GM21390 (cell line): ENCODE results near the gene TRPT1.

Experiments
- ATAC-seq: cut with Tn5 transposase; IDR thresholded peaks from one replicate; pipeline ENCODE4 v1.9.1; 2021; ENCODE audit not compliant: unreplicated experiment

TRPT1 gene

GRCh38 chr11:64225608-64226506 lies at the start of gene TRPT1, which contains the start of gene NUDT22:
TSS of gene TRPT1 (minus strand) at chr11:64226186. CDS start at chr11:64225860, 326 bp downstream.
TSS of gene NUDT22 (plus strand) at chr11:64226274. CDS start at chr11:64226653, 379 bp downstream.
- peak; percentile 44 for ATAC-seq

GRCh38 chr11:64275031-64275800 lies 49.2 kb upstream of the TRPT1 start:
- no peak for ATAC-seq

- peak; percentile 63 for ATAC-seq
These were observed 43.7 kb upstream of the TRPT1 start for GRCh38 chr11:64269540-64270220.

GRCh38 chr11:64268893-64269539 lies 43.0 kb upstream of the TRPT1 start:
- peak; percentile 11 for ATAC-seq

GRCh38 chr11:64268025-64268892 lies 42.3 kb upstream of the TRPT1 start:
- ATAC-seq = no peak

- ATAC-seq = no peak
These were observed 41.4 kb upstream of the TRPT1 start for GRCh38 chr11:64267207-64267945.

- ATAC-seq = no peak
These were observed 40.4 kb upstream of the TRPT1 start for GRCh38 chr11:64266339-64266738.

- ATAC-seq = no peak
These were observed 39.5 kb upstream of the TRPT1 start for GRCh38 chr11:64265176-64266160.

- ATAC-seq = no peak
These were observed 38.4 kb upstream of the TRPT1 start for GRCh38 chr11:64264371-64264852.

GRCh38 chr11:64263947-64264317 lies 37.9 kb upstream of the TRPT1 start:
- ATAC-seq = no peak

- ATAC-seq = no peak
These were observed 37.3 kb upstream of the TRPT1 start for GRCh38 chr11:64263021-64263946.

- no peak for ATAC-seq
These were observed 36.5 kb upstream of the TRPT1 start for GRCh38 chr11:64262271-64263002.

- no peak for ATAC-seq
These were observed 35.6 kb upstream of the TRPT1 start for GRCh38 chr11:64261556-64262080.

GRCh38 chr11:64260147-64260708 lies 34.2 kb upstream of the TRPT1 start:
- ATAC-seq = no peak

- ATAC-seq = no peak
These were observed 33.6 kb upstream of the TRPT1 start for GRCh38 chr11:64259533-64260067.
